ENCODE results near the gene TNS4.

- no peak for TF ChIP-seq RAD21 (IDR thresholded peaks at IDR 0.05; ENCODE audit: low read depth)
- TF ChIP-seq EP300 (IDR thresholded peaks at IDR 0.05; ENCODE audit: borderline replicate concordance): no peak
- TF ChIP-seq TEAD4 (IDR thresholded peaks at IDR 0.05): no peak
- TF ChIP-seq MAX (IDR thresholded peaks at IDR 0.05): no peak
- no peak for TF ChIP-seq REST (IDR thresholded peaks at IDR 0.05; ENCODE audit: low read depth)
- no peak for TF ChIP-seq EGR1 (IDR thresholded peaks at IDR 0.05)
- no peak for TF ChIP-seq NFIC (IDR thresholded peaks at IDR 0.05)
- TF ChIP-seq CEBPB (IDR thresholded peaks at IDR 0.05): no peak
Observed at GRCh38 chr17:40447148-40447644, 54.2 kb downstream of the TNS4 start.
